ENCODE measurements around the gene BACH2. TPM values are rescaled to one million over a fixed set of nuclear protein-coding genes. Genes with fewer than 3 reads are reported as not detected.

The BACH2 gene
- total RNA-seq, 2 experiments from 2014 or later: 73.1 to 78.0 TPM

- peaks cover 77% of the 10 kb centered on the region for H3K36me3 Mint-ChIP-seq
- no peaks in the 10 kb centered on the region for H3K9me3 Mint-ChIP-seq
- H3K27me3 Mint-ChIP-seq: no peaks in the 10 kb centered on the region
- H3K4me1 Mint-ChIP-seq: peaks cover 78% of the 10 kb centered on the region
- peak overlapping the region; percentile 22 for H3K4me3 Mint-ChIP-seq
- no peak for DNase-seq
- H3K27ac Mint-ChIP-seq: peak overlapping the region; percentile 84
Observed at GRCh38 chr6:89952105-89952671, 344.5 kb downstream of the BACH2 start.

- DNase-seq: no peak
- Mint-ChIP-seq H3K36me3 (peaks cover 78% of the 10 kb centered on the region), H3K4me1 (peaks cover 79% of the 10 kb centered on the region), H3K9me3 (no peaks in the 10 kb centered on the region), H3K27me3 (no peaks in the 10 kb centered on the region), H3K4me3 (peak overlapping the region; percentile 20), H3K27ac (peak overlapping the region; percentile 84)
Observed at GRCh38 chr6:89951574-89952104, 345.0 kb downstream of the BACH2 start.

- no peak overlapping the region for H3K4me3 Mint-ChIP-seq
- H3K9me3 Mint-ChIP-seq: no peaks in the 10 kb centered on the region
- peaks cover 78% of the 10 kb centered on the region for H3K4me1 Mint-ChIP-seq
- no peak for DNase-seq
- no peaks in the 10 kb centered on the region for H3K27me3 Mint-ChIP-seq
- H3K27ac Mint-ChIP-seq: peak overlapping the region; percentile 84
- H3K36me3 Mint-ChIP-seq: peaks cover 77% of the 10 kb centered on the region
Observed at GRCh38 chr6:89950879-89951391, 345.7 kb downstream of the BACH2 start.

- Mint-ChIP-seq H3K27ac (peak overlapping the region; percentile 70), H3K36me3 (peaks cover 78% of the 10 kb centered on the region), H3K4me1 (peaks cover 77% of the 10 kb centered on the region), H3K27me3 (no peaks in the 10 kb centered on the region), H3K4me3 (no peak overlapping the region), H3K9me3 (no peaks in the 10 kb centered on the region)
- no peak for DNase-seq
Observed at GRCh38 chr6:89950446-89950845, 346.2 kb downstream of the BACH2 start.

- Mint-ChIP-seq H3K27ac (no peak overlapping the region), H3K27me3 (no peaks in the 10 kb centered on the region), H3K4me1 (peaks cover 78% of the 10 kb centered on the region), H3K9me3 (no peaks in the 10 kb centered on the region), H3K36me3 (peaks cover 78% of the 10 kb centered on the region), H3K4me3 (no peak overlapping the region)
- no peak for DNase-seq
Observed at GRCh38 chr6:89948876-89949275, 347.8 kb downstream of the BACH2 start.

GRCh38 chr6:89944826-89945407 is 351.7 kb downstream of the BACH2 start:
- H3K27ac Mint-ChIP-seq: peak overlapping the region; percentile 84
- DNase-seq: no peak
- H3K4me1 Mint-ChIP-seq: peaks cover 83% of the 10 kb centered on the region
- H3K4me3 Mint-ChIP-seq: no peak overlapping the region
- no peaks in the 10 kb centered on the region for H3K27me3 Mint-ChIP-seq
- peaks cover 80% of the 10 kb centered on the region for H3K36me3 Mint-ChIP-seq
- H3K9me3 Mint-ChIP-seq: no peaks in the 10 kb centered on the region

- Mint-ChIP-seq H3K36me3 (peaks cover 75% of the 10 kb centered on the region), H3K27me3 (no peaks in the 10 kb centered on the region), H3K27ac (peak overlapping the region; percentile 84), H3K9me3 (no peaks in the 10 kb centered on the region), H3K4me1 (peaks cover 80% of the 10 kb centered on the region), H3K4me3 (no peak overlapping the region)
- no peak for DNase-seq
Observed at GRCh38 chr6:89944181-89944755, 352.4 kb downstream of the BACH2 start.

- Mint-ChIP-seq H3K27ac (peak overlapping the region; percentile 62), H3K36me3 (peaks cover 77% of the 10 kb centered on the region), H3K9me3 (no peaks in the 10 kb centered on the region), H3K4me1 (peaks cover 85% of the 10 kb centered on the region), H3K4me3 (no peak overlapping the region), H3K27me3 (no peaks in the 10 kb centered on the region)
- no peak for DNase-seq
Observed at GRCh38 chr6:89942601-89943000, 354.0 kb downstream of the BACH2 start.

- Mint-ChIP-seq H3K36me3 (peaks cover 73% of the 10 kb centered on the region), H3K4me1 (peaks cover 81% of the 10 kb centered on the region), H3K27ac (peak overlapping the region; percentile 62), H3K27me3 (no peaks in the 10 kb centered on the region), H3K9me3 (no peaks in the 10 kb centered on the region), H3K4me3 (no peak overlapping the region)
- no peak for DNase-seq
Observed at GRCh38 chr6:89941763-89942497, 354.7 kb downstream of the BACH2 start.

- peaks cover 74% of the 10 kb centered on the region for H3K36me3 Mint-ChIP-seq
- H3K4me3 Mint-ChIP-seq: no peak overlapping the region
- H3K27me3 Mint-ChIP-seq: no peaks in the 10 kb centered on the region
- no peak for DNase-seq
- H3K4me1 Mint-ChIP-seq: peaks cover 80% of the 10 kb centered on the region
- no peaks in the 10 kb centered on the region for H3K9me3 Mint-ChIP-seq
- H3K27ac Mint-ChIP-seq: peak overlapping the region; percentile 62
Observed at GRCh38 chr6:89941031-89941762, 355.4 kb downstream of the BACH2 start.

- Mint-ChIP-seq H3K4me1 (peaks cover 73% of the 10 kb centered on the region), H3K4me3 (no peak overlapping the region), H3K9me3 (no peaks in the 10 kb centered on the region), H3K27me3 (no peaks in the 10 kb centered on the region), H3K36me3 (peaks cover 73% of the 10 kb centered on the region), H3K27ac (peak overlapping the region; percentile 75)
- peak; percentile 48 for DNase-seq
Observed at GRCh38 chr6:89940225-89941027, 356.2 kb downstream of the BACH2 start.

GRCh38 chr6:89939144-89939543 is 357.5 kb downstream of the BACH2 start:
- Mint-ChIP-seq H3K36me3 (peaks cover 69% of the 10 kb centered on the region), H3K27ac (peak overlapping the region; percentile 52), H3K4me1 (peaks cover 66% of the 10 kb centered on the region), H3K27me3 (no peaks in the 10 kb centered on the region), H3K4me3 (no peak overlapping the region), H3K9me3 (no peaks in the 10 kb centered on the region)
- no peak for DNase-seq

- DNase-seq: no peak
- H3K9me3 Mint-ChIP-seq: no peaks in the 10 kb centered on the region
- peaks cover 68% of the 10 kb centered on the region for H3K36me3 Mint-ChIP-seq
- H3K4me1 Mint-ChIP-seq: peaks cover 64% of the 10 kb centered on the region
- no peaks in the 10 kb centered on the region for H3K27me3 Mint-ChIP-seq
- H3K27ac Mint-ChIP-seq: peak overlapping the region; percentile 48
- H3K4me3 Mint-ChIP-seq: no peak overlapping the region
Observed at GRCh38 chr6:89938014-89938413, 358.6 kb downstream of the BACH2 start.

- Mint-ChIP-seq H3K36me3 (peaks cover 64% of the 10 kb centered on the region), H3K27me3 (no peaks in the 10 kb centered on the region), H3K27ac (peak overlapping the region; percentile 58), H3K4me1 (peaks cover 58% of the 10 kb centered on the region), H3K4me3 (no peak overlapping the region), H3K9me3 (no peaks in the 10 kb centered on the region)
- DNase-seq: no peak
Observed at GRCh38 chr6:89936177-89936576, 360.5 kb downstream of the BACH2 start.
